NT2/D1 (cell line): Measurements from ENCODE around the gene LACTB.
A peak's percentile ranks its signal among the peaks of the same experiment; 100 is the strongest.

Experiments
- DNase-seq: peaks from one replicate; pipeline ENCODE4 v3.0.0-alpha.2; 2011; ENCODE audit warnings: low read depth, low spot score
- H3K27me3 ChIP-seq: 2 replicates; pipeline ENCODE4 v1.6.0; 2011; ENCODE audit warnings: mild to moderate bottlenecking; ENCODE audit not compliant: insufficient read length, insufficient read depth
- H3K36me3 ChIP-seq: 2 replicates; pipeline ENCODE4 v1.6.1; 2011; ENCODE audit warnings: mild to moderate bottlenecking, low read length, mixed read lengths; ENCODE audit not compliant: insufficient read depth, insufficient read length
- H3K4me1 ChIP-seq: 2 replicates; pipeline ENCODE4 v1.5.1; 2011; ENCODE audit not compliant: insufficient read depth, insufficient read length
- H3K4me3 ChIP-seq: 2 replicates; pipeline ENCODE4 v1.5.1; 2011; ENCODE audit warnings: low read depth; ENCODE audit not compliant: insufficient read length
- H3K9ac ChIP-seq: 2 replicates; pipeline ENCODE4 v1.6.0; 2011; ENCODE audit warnings: low read depth; ENCODE audit not compliant: insufficient read length
- H3K9me3 ChIP-seq: 2 replicates; pipeline ENCODE4 v1.5.1; 2011; ENCODE audit warnings: mild to moderate bottlenecking, low read length; ENCODE audit not compliant: insufficient read depth
- SUZ12 ChIP-seq: IDR thresholded peaks from 2 replicates; pipeline ENCODE4 v1.6.1; 2011; ENCODE audit not compliant: insufficient read length, insufficient read depth; ENCODE audit errors: extremely low read depth
- YY1 ChIP-seq: IDR thresholded peaks from 2 replicates; pipeline ENCODE4 v1.6.1; 2011; ENCODE audit not compliant: insufficient read length, insufficient read depth
- ZNF274 ChIP-seq: IDR thresholded peaks from 2 replicates; pipeline ENCODE4 v1.6.1; 2011; ENCODE audit warnings: mild to moderate bottlenecking, low read depth, low read length

LACTB gene

DNA sequence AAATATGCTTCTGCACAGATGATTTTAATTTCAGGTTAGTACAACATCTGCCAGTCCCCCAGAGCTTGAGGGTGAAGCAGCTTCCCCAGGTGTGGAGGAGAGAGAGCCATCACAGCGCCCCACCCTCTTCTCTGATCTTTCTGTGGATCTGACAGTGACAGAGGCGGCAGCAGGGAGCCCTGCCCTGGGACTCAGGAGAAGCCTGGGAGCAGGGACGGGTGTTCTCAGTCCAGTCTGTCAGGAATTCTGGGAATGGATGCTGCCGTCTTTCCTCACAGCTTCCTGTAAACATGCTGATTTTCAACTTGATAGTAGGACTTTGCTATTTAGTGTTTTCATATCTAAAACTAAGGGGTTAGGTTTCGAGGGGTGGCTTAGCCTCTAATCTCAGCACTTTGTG lies 56.4 kb downstream of the LACTB start:
- no peaks in the 10 kb centered on the region for H3K9me3 ChIP-seq
- TF ChIP-seq ZNF274 (no peak), YY1 (no peak), SUZ12 (no peak)
- DNase-seq = no peak
- no peaks in the 10 kb centered on the region for H3K4me1 ChIP-seq
- H3K36me3 ChIP-seq = no peaks in the 10 kb centered on the region
- H3K9ac ChIP-seq = no peak overlapping the region
- H3K27me3 ChIP-seq = no peaks in the 10 kb centered on the region
- H3K4me3 ChIP-seq = no peak overlapping the region

DNA sequence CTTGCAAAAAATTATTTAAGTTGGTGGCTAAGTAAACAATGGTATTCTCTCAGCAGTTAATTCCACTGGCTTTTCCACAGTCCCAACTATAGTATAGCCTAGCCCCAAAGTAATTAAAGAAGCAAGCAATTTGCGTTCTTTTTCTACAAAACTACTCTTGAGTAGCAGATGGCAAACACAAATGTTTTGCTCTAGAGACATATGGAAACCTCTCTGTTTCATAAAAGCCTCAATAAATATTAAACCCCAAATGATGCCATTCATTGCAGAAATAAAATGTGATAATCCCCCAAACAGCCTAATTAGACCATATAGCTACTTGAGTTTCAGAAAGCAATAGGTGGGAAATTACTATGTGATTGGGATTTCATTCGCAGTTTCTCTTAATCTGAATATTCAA lies 59.1 kb downstream of the LACTB start:
- Histone ChIP-seq H3K27me3 (no peaks in the 10 kb centered on the region), H3K36me3 (no peaks in the 10 kb centered on the region), H3K9me3 (no peaks in the 10 kb centered on the region), H3K9ac (no peak overlapping the region), H3K4me1 (no peaks in the 10 kb centered on the region), H3K4me3 (no peak overlapping the region)
- TF ChIP-seq SUZ12 = no peak
- no peak for DNase-seq

DNA sequence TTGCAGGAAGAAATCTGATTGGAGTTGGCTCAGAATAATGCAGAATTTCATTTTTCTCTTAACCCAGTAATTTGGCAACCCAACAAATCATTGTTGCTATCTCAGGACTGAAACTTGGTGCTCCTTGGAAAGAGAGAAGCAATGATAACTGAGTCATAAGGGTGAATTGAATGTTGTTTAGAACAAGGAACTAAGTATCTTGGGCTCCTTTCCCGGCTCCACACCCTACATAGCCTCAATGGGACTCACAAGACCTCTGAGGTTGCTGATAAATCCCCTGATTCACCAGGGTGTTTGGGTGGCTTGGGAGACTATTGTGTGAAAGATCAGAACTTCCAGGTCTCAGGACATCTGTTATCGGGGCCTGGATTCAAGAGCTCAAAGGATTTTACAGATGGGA lies 60.0 kb downstream of the LACTB start:
- DNase-seq = no peak
- Histone ChIP-seq H3K36me3 (no peaks in the 10 kb centered on the region), H3K9ac (no peak overlapping the region), H3K27me3 (no peaks in the 10 kb centered on the region), H3K4me3 (no peak overlapping the region), H3K9me3 (no peaks in the 10 kb centered on the region), H3K4me1 (no peaks in the 10 kb centered on the region)
- TF ChIP-seq SUZ12 = no peak
- TF ChIP-seq ZNF274 = no peak
- no peak for TF ChIP-seq YY1

DNA sequence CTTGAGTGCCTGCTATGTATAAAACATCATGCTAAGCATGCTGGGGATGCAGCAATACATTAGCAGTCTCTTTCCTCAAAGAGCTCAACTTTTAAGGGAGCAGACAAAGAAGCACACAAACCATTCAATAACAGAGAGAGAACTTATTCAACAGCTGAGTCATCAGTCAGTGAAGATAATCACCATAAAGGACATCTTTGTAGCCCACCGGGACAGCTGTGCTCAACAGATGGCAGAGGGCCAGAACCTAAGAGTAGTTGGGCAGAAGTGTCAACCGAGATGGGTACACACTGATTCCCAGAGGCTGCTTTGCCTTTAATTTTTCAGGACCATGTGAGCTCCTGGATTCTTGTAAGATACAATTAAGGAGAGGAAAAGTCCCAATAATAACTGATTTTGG lies 63.5 kb downstream of the LACTB start:
- Histone ChIP-seq H3K4me3 (no peak overlapping the region), H3K4me1 (no peaks in the 10 kb centered on the region), H3K9ac (no peak overlapping the region), H3K9me3 (no peaks in the 10 kb centered on the region), H3K27me3 (peaks cover 22% of the 10 kb centered on the region), H3K36me3 (no peaks in the 10 kb centered on the region)
- no peak for DNase-seq
- TF ChIP-seq ZNF274 = no peak
- no peak for TF ChIP-seq YY1

DNA sequence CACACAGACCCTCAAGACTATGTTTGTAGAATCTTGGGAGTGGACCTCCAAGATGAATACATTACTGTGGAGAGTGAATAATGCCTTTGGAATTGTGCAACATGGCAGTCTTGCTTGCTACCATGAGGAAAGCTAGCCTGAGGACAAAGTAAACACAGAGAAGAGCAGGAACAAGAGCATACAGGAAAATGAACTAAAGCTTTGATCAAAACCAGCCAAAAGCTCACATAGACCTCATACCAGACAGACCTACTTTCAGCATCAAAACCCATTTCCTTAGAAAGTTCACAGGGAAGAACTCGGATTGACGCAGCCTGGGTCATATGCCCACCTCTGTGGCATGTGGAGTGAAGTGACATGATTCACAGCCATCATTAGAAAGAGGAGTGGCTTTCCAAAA lies 64.4 kb downstream of the LACTB start:
- Histone ChIP-seq H3K4me1 (no peaks in the 10 kb centered on the region), H3K36me3 (no peaks in the 10 kb centered on the region), H3K9me3 (no peaks in the 10 kb centered on the region), H3K9ac (no peak overlapping the region), H3K4me3 (no peak overlapping the region), H3K27me3 (peaks cover 25% of the 10 kb centered on the region)
- no peak for DNase-seq
- no peak for TF ChIP-seq SUZ12
- no peak for TF ChIP-seq YY1
- TF ChIP-seq ZNF274 = no peak

DNA sequence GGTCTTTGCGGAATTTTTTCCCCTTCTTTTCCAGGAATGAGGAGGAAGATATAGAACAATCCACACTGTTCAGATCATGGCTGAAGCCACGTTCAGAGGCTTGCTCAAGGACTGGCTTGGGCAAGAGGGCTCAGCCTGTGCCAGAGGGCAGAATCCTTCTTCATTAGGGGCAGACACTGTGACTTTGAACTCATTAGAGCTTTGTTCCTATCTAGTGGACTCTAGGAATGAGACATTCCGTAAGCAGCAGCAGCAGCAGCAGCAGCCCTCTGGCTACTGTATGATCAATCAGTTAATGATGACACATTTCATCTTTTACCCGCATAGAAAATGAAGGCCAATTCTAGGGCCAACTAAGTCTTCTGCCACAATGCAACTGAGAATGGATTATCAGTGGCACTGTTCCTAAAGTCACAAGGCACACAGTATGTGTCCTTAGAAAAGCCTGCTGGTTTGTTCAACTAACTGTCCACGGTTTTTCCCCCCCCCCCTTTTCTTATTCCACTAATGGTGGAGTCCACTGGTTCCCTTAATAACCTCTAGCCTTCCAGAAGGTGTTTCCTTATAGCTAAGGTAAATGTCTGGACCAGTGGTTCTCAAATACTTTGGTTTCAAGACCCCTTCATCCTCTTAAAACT lies 66.0 kb downstream of the LACTB start:
- Histone ChIP-seq H3K9ac (no peak overlapping the region), H3K4me3 (no peak overlapping the region), H3K4me1 (no peaks in the 10 kb centered on the region), H3K27me3 (peaks cover 25% of the 10 kb centered on the region), H3K36me3 (no peaks in the 10 kb centered on the region), H3K9me3 (no peaks in the 10 kb centered on the region)
- no peak for TF ChIP-seq YY1
- TF ChIP-seq SUZ12 = no peak
- TF ChIP-seq ZNF274 = no peak
- no peak for DNase-seq

DNA sequence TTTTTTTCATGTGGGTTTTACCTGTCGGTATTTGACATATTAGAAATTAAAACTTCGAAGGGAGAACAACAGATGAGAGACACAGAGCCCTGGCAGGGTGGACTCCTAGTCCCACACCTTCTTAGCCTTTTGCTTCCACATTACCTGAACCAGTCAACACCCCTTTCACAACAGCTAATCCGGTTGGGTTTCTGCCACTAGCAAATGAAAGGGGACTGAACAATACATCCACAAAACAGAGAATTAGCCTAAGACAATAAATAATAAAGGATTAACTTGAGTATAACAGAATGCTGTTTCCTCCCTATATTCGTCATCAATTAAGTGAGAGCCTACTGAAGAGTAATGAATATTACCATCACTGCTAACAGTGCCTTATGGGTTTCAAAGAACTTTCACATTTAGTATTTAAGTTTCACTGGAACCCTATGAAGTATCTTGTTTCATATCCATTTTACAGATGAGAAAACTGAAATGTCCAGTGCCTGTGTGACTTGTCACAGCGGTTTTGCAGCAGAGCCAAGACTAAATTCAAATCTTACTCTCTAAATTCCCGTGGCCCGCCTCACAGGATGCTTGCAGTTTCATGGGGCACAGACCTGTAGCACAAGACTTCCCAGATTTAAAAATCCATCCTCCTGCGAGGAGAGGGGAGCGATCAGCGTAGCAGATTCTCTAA lies 66.7 kb downstream of the LACTB start:
- Histone ChIP-seq H3K36me3 (no peaks in the 10 kb centered on the region), H3K9ac (peak overlapping the region; percentile 84), H3K9me3 (no peaks in the 10 kb centered on the region), H3K4me1 (no peaks in the 10 kb centered on the region), H3K27me3 (peaks cover 25% of the 10 kb centered on the region), H3K4me3 (peak overlapping the region; percentile 63)
- DNase-seq = no peak
- TF ChIP-seq ZNF274 (no peak), YY1 (no peak), SUZ12 (no peak)
